ENCODE measurements around the gene SSR1.
"Not testable (repeated sequence)": the region's sequence is repeated elsewhere in the genome, so short reads cannot be mapped to it uniquely, and the experiment has no call there.

The SSR1 gene

GRCh38 chr6:7312616-7313504 is at the start of gene SSR1:
SSR1 (minus strand) TSS chr6:7313199; CDS start chr6:7313120, 79 bp downstream.
- peak; percentile 96 for DNase-seq (ENCODE audit: low spot score)

- not testable (repeated sequence) for DNase-seq (ENCODE audit: low spot score)
Observed at GRCh38 chr6:7351916-7352315, 38.9 kb upstream of the SSR1 start.

- DNase-seq (ENCODE audit: low spot score), result not testable (repeated sequence)
Observed at GRCh38 chr6:7350591-7350990, 37.6 kb upstream of the SSR1 start.

GRCh38 chr6:7347551-7347997 is 34.6 kb upstream of the SSR1 start:
- not testable (repeated sequence) for DNase-seq (ENCODE audit: low spot score)

GRCh38 chr6:7344773-7345450 is 31.9 kb upstream of the SSR1 start:
- not testable (repeated sequence) for DNase-seq (ENCODE audit: low spot score)

- DNase-seq (ENCODE audit: low spot score), result no peak
Observed at GRCh38 chr6:7343546-7344475, 30.8 kb upstream of the SSR1 start.

- peak; percentile 22 for DNase-seq (ENCODE audit: low spot score)
Observed at GRCh38 chr6:7341989-7342742, 29.2 kb upstream of the SSR1 start.

GRCh38 chr6:7341271-7341670 is 28.3 kb upstream of the SSR1 start:
- no peak for DNase-seq (ENCODE audit: low spot score)

- DNase-seq (ENCODE audit: low spot score), result peak; percentile 32
Observed at GRCh38 chr6:7339007-7339732, 26.2 kb upstream of the SSR1 start.

- DNase-seq (ENCODE audit: low spot score), result no peak
Observed at GRCh38 chr6:7338031-7338430, 25.0 kb upstream of the SSR1 start.

- DNase-seq (ENCODE audit: low spot score), result no peak
Observed at GRCh38 chr6:7335519-7335918, 22.5 kb upstream of the SSR1 start.

- DNase-seq (ENCODE audit: low spot score), result no peak
Observed at GRCh38 chr6:7334685-7335084, 21.7 kb upstream of the SSR1 start.

GRCh38 chr6:7332090-7332745 is 19.2 kb upstream of the SSR1 start:
- DNase-seq (ENCODE audit: low spot score), result no peak

- no peak for DNase-seq (ENCODE audit: low spot score)
Observed at GRCh38 chr6:7331452-7331851, 18.5 kb upstream of the SSR1 start.

- DNase-seq (ENCODE audit: low spot score), result no peak
Observed at GRCh38 chr6:7328243-7328642, 15.2 kb upstream of the SSR1 start.

- DNase-seq (ENCODE audit: low spot score), result no peak
Observed at GRCh38 chr6:7325750-7326149, 12.8 kb upstream of the SSR1 start.

GRCh38 chr6:7324520-7324919 is 11.5 kb upstream of the SSR1 start:
- DNase-seq (ENCODE audit: low spot score), result no peak

GRCh38 chr6:7323074-7323473 is 10.1 kb upstream of the SSR1 start:
- DNase-seq (ENCODE audit: low spot score), result no peak

GRCh38 chr6:7321866-7322265 is 8.9 kb upstream of the SSR1 start:
- not testable (repeated sequence) for DNase-seq (ENCODE audit: low spot score)

GRCh38 chr6:7319406-7319805 is 6.4 kb upstream of the SSR1 start:
- not testable (repeated sequence) for DNase-seq (ENCODE audit: low spot score)
